GM20000 (cell line): ENCODE data around the gene TMEM141.

ENCODE experiments used
- DNase-seq: peaks from one replicate; pipeline ENCODE4 v3.0.0; 2012; ENCODE audit warnings: low spot score
- TF ChIP-seq, protein P1 (sequence below): IDR thresholded peaks from 2 replicates; pipeline ENCODE4 v1.5.1; 2012; ENCODE audit warnings: mild to moderate bottlenecking, control low read depth; ENCODE audit errors: extremely low read depth, missing control alignments

Gene TMEM141

DNA sequence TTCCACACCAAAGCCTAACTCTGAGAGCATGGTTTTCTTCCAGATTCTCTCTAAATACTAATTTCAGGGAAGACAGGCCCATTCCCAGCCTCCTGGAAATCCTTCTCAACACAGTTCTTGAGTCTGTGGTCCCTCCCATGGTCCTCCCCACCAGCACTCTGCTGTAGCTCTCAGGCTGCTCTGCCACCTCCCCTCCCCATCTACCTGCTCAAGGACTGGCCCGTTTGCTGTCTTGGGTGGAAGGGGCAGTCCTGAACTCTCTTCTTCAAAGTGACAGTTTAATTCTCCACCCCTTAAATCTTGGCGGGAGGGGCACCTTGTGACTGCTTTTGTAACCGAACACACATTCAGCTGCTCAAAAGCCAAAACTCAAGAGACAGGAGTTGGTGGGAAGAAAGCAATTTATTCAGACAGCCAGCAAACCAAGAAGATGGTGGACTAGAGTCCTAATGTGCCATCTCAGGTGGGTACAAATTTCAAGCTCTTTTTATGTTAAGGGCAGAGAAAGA lies 19.2 kb upstream of the TMEM141 start:
- DNase-seq = peak; percentile 11
- TF ChIP-seq, protein P1, sequence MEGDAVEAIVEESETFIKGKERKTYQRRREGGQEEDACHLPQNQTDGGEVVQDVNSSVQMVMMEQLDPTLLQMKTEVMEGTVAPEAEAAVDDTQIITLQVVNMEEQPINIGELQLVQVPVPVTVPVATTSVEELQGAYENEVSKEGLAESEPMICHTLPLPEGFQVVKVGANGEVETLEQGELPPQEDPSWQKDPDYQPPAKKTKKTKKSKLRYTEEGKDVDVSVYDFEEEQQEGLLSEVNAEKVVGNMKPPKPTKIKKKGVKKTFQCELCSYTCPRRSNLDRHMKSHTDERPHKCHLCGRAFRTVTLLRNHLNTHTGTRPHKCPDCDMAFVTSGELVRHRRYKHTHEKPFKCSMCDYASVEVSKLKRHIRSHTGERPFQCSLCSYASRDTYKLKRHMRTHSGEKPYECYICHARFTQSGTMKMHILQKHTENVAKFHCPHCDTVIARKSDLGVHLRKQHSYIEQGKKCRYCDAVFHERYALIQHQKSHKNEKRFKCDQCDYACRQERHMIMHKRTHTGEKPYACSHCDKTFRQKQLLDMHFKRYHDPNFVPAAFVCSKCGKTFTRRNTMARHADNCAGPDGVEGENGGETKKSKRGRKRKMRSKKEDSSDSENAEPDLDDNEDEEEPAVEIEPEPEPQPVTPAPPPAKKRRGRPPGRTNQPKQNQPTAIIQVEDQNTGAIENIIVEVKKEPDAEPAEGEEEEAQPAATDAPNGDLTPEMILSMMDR = no peak

DNA sequence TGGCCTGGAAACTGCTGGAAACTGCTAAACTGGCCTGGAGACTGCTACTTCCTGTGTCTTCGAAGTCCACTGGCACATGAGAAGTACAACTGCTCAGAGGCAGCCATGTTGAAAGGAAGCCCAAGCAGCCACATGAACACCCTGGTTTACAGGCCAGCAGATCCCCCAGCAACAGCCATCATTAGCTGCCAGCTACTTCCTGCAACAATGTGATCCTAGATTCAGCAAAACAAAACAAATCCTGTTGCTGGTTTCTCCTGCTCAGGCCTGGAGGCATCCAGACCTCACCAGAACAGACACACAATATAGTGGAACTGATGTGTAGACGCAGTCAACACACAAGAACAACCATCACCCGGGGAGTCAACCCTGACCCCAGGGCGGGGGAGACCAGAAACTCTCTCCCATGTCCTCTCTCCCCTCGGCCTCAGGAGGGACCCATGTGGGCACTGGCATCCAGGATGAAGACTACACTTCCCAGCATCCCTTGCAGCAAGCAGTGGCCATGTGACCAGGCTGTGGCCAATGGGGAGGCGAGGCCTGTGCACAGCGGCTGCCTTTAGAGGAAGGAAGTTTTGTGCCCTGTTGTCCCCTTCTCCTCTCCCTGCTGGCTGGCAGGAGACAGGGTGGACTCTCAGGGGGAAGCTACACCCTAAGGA lies 17.6 kb upstream of the TMEM141 start:
- TF ChIP-seq, protein P1 = no peak
- no peak for DNase-seq

DNA sequence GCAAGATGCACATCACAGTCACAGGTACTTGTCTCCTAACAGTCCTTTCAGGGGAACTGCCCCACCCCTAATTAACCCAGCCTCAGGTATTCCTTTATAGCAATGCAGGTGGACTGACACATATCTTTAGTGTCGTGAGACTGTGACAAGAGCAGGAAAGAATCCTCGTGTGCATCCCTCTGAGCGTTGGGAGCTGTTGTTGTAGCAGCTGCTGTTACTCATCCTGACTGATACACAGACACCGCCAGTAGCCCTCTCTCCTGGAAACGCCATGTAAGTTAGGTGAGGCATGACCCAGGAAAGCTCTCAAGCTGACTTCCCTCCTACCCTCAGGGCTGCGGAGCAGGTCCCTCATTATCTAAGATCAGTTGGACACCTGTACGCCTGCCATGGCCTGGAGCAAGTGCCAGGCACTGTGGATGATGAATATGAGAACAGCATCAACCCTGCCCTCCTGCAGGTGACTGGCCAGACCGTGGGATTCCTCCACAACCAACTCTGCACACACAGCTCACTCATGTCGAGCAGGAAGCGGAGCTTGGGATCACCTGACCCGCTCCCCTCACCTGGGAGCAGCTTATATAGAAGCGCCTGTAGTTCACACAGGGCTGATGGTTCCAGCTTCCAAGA lies 16.6 kb upstream of the TMEM141 start:
- DNase-seq = no peak
- TF ChIP-seq, protein P1 = no peak

DNA sequence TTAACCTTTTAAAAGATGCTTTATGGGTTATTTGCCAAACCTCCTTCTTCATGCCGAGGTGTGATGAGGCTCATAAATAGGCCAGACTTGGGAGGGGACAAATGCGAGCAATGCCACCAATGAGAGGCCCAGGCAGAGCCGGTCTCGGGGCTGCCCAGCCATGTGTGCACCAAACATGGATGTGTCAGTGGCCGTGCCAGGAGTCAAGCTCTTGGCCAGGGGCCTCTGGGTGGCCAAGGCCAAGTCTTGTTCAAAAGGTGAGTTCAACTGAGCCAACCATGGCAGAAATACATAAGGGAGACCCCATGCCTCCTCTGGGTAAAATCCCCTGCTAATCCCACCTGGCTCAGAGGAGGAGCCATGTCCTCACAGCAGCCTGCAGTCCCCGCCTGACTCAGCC lies 16.0 kb upstream of the TMEM141 start:
- TF ChIP-seq, protein P1 = no peak
- DNase-seq = no peak

DNA sequence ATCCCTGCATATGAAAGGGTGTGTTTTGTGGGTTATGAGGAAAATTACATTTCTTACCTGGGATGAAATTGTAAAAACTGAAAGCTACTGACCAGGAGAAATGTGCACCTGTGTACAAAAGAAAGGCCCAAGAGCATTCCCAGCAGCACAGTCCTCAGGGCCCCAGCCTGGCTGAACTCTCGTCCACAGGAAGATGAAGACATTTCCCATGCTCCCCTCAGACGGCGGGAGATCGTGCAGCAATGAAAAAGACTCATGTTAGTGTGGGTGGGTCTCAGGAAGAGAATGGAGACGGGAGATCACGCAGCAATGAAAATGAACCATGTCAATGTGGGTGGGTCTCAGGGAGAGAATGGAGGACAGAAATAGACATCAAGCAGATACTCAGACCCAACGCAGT lies 14.2 kb upstream of the TMEM141 start:
- TF ChIP-seq, protein P1 = no peak
- DNase-seq = no peak

DNA sequence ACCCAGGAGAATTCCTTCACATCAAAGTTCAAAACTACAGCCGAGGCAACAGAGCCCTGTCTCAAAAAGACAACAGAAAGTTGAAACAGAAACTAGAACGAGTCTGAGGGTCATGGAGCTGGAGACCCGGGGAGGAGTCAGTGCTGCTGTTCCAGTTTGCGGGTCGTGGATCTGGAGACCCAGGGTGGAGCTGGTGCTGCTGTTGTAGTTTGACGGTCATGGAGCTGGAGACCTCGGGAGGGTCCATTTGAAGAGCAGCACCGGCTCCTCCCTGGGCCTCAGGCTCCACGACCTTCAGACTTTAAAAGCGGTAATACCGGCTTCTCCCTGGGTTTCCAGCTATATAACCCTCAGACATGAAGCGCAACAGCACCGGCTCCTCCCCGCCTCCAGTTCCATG lies 13.8 kb upstream of the TMEM141 start:
- DNase-seq = no peak
- TF ChIP-seq, protein P1 = no peak

DNA sequence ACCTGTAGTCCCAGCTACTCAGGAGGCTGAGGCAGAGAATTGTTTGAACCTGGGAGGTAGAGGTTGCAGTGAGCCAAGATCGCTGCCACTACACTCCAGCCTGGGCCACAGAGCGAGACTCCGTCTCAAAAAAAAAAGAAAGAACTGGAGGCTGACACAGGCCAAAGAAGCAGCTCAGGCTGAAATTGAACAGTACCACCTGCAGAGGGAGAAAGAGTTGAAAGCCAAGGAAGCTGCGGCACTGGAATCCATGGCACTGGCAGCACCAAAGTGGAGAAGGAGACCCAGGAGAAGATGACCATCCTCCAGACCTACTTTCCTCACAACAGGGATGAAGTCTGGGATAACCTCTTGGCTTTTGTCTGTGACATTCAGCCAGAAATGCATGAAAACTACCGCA lies 11.3 kb upstream of the TMEM141 start:
- TF ChIP-seq, protein P1 = no peak
- DNase-seq = no peak
